ENCODE results near the gene STX18. TPM values are rescaled to one million over a fixed set of nuclear protein-coding genes. Genes with fewer than 3 reads are reported as not detected.

STX18 gene
- total RNA-seq, 2 donors from 2014 or later, result 24.1 to 33.5 TPM

GRCh38 chr4:4457803-4458553 lies 83.9 kb downstream of the STX18 start:
- H3K36me3 ChIP-seq, result peaks cover 0 to 8% of the 10 kb centered on the region in 2 donors
- 78% methylated on average over 5 of the region's 5 CpGs for WGBS

GRCh38 chr4:4456816-4457578 lies 84.9 kb downstream of the STX18 start:
- intact Hi-C loops (cut with DNase I), result no loop called here
- no peak for TF ChIP-seq CTCF (IDR thresholded peaks at IDR 0.05)
- TF ChIP-seq POLR2AphosphoS5 (IDR thresholded peaks at IDR 0.05), result no peak
- TF ChIP-seq POLR2A (IDR thresholded peaks at IDR 0.05), result no peak
- Histone ChIP-seq H3K4me1 (replicated peaks) (no peaks in the 10 kb centered on the region), H3K27ac (no peak overlapping the region), H3K4me3 (no peak overlapping the region), H3K9me3 (no peaks in the 10 kb centered on the region), H3K27me3 (replicated peaks; ENCODE audit: insufficient read depth) (no peaks in the 10 kb centered on the region), H3K36me3 (peaks cover 0 to 8% of the 10 kb centered on the region in 2 donors)
- DNase-seq (ENCODE audit: low spot score), result no peak
- WGBS, result 84% methylated on average over 8 of the region's 8 CpGs

More at GRCh38 chr4:4457803-4458553, 83.9 kb downstream of the STX18 start:
- H3K9me3 ChIP-seq, result no peaks in the 10 kb centered on the region
- intact Hi-C loops (cut with DNase I), result no loop called here
- H3K27ac ChIP-seq, result no peak overlapping the region
- TF ChIP-seq POLR2AphosphoS5 (IDR thresholded peaks at IDR 0.05), result no peak
- no peak for TF ChIP-seq CTCF (IDR thresholded peaks at IDR 0.05)
- TF ChIP-seq POLR2A (IDR thresholded peaks at IDR 0.05), result no peak
- DNase-seq (ENCODE audit: low spot score), result no peak
- no peak overlapping the region for H3K4me3 ChIP-seq
- H3K27me3 ChIP-seq (replicated peaks; ENCODE audit: insufficient read depth), result no peaks in the 10 kb centered on the region
- H3K4me1 ChIP-seq (replicated peaks), result no peaks in the 10 kb centered on the region

- H3K4me1 ChIP-seq (replicated peaks), result no peaks in the 10 kb centered on the region
- no peak overlapping the region for H3K27ac ChIP-seq
- TF ChIP-seq CTCF (IDR thresholded peaks at IDR 0.05) (no peak), POLR2AphosphoS5 (IDR thresholded peaks at IDR 0.05) (no peak), POLR2A (IDR thresholded peaks at IDR 0.05) (no peak)
- no peaks in the 10 kb centered on the region for H3K27me3 ChIP-seq (replicated peaks; ENCODE audit: insufficient read depth)
- intact Hi-C loops (cut with DNase I), result no loop called here
- H3K36me3 ChIP-seq, result peaks cover 0 to 8% of the 10 kb centered on the region in 2 donors
- no peaks in the 10 kb centered on the region for H3K9me3 ChIP-seq
- DNase-seq (ENCODE audit: low spot score), result no peak
- 92% methylated on average over 7 of the region's 7 CpGs for WGBS
- no peak overlapping the region for H3K4me3 ChIP-seq
These were observed 85.5 kb downstream of the STX18 start for GRCh38 chr4:4456351-4456750.

GRCh38 chr4:4455210-4455865 lies 86.5 kb downstream of the STX18 start:
- Histone ChIP-seq H3K9me3 (no peaks in the 10 kb centered on the region), H3K4me1 (replicated peaks) (no peaks in the 10 kb centered on the region), H3K36me3 (peaks cover 0 to 8% of the 10 kb centered on the region in 2 donors), H3K27me3 (replicated peaks; ENCODE audit: insufficient read depth) (no peaks in the 10 kb centered on the region), H3K4me3 (no peak overlapping the region), H3K27ac (no peak overlapping the region)
- TF ChIP-seq POLR2A (IDR thresholded peaks at IDR 0.05) (no peak), CTCF (IDR thresholded peaks at IDR 0.05) (no peak), POLR2AphosphoS5 (IDR thresholded peaks at IDR 0.05) (no peak)
- 95% methylated on average over 5 of the region's 5 CpGs for WGBS
- no peak for DNase-seq (ENCODE audit: low spot score)
- intact Hi-C loops (cut with DNase I), result no loop called here

Measured in prostate gland (tissue), 2 donors.